H1 (cell line): ENCODE measurements around the gene ADD3.

Experiments
- CTCF ChIP-seq, 3 experiments: IDR thresholded peaks; 1 replicate in 2 of 3; 2 replicates in 1 of 3; pipeline versions ENCODE4 v1.5.1 to v1.6.1; 2011; ENCODE audit warnings: low read length in 3 of 3, mild to moderate bottlenecking in 3 of 3, inconsistent platforms in 2 of 3, low read depth in 1 of 3, moderate library complexity in 1 of 3; ENCODE audit not compliant: insufficient read depth in 1 of 3; ENCODE audit errors: control extremely low read depth in 1 of 3
- EP300 ChIP-seq, 2 experiments: IDR thresholded peaks; 1 replicate in 1 of 2; 2 replicates in 1 of 2; pipeline ENCODE4 v1.6.1; 2011 to 2012; ENCODE audit warnings: low read depth in 2 of 2, low read length in 2 of 2, mild to moderate bottlenecking in 2 of 2, borderline replicate concordance in 1 of 2, inconsistent platforms in 1 of 2, moderate library complexity in 1 of 2
- GABPA ChIP-seq: IDR thresholded peaks from 2 replicates; pipeline ENCODE4 v1.6.1; 2011; ENCODE audit warnings: mild to moderate bottlenecking, low read length, moderate library complexity, borderline replicate concordance; ENCODE audit not compliant: insufficient read depth
- GTF2F1 ChIP-seq: IDR thresholded peaks from 2 replicates; pipeline ENCODE4 v1.6.1; 2012; ENCODE audit warnings: low read depth, low read length, improper control_type of control experiment, borderline replicate concordance
- JUN ChIP-seq: IDR thresholded peaks from 2 replicates; pipeline ENCODE4 v1.6.1; 2011; ENCODE audit warnings: low read depth, mild to moderate bottlenecking, improper control_type of control experiment, low read length
- TAF1 ChIP-seq: IDR thresholded peaks from 2 replicates; pipeline ENCODE4 v1.6.1; 2011; ENCODE audit warnings: mild to moderate bottlenecking, low read depth, low read length
- TCF12 ChIP-seq: IDR thresholded peaks from 2 replicates; pipeline ENCODE4 v1.6.1; 2011; ENCODE audit warnings: low read depth, mild to moderate bottlenecking, low read length

- TF ChIP-seq GTF2F1 (no peak), EP300 (IDR thresholded peaks at IDR 0.05; ENCODE audit: borderline replicate concordance in 1 of 2, low read depth in 2 of 2, low read length in 2 of 2) (no peak), TCF12 (no peak), JUN (no peak), CTCF (IDR thresholded peaks at IDR 0.05; ENCODE audit: control extremely low read depth in 1 of 3, insufficient read depth in 1 of 3, low read depth in 1 of 3, low read length in 3 of 3) (no peak), TAF1 (no peak), GABPA (no peak)
Measured at GRCh38 chr10:109963439-109963838, 44.3 kb upstream of the ADD3 start.
